GM10248 (cell line): ENCODE results near the gene CNTNAP3B.
"Not testable (repeated sequence)": the region's sequence is repeated elsewhere in the genome, so short reads cannot be mapped to it uniquely, and the experiment has no call there.

Source experiments
- CTCF ChIA-PET: fragments of 300-600 bp; sonication (Branson Sonifier 250); formaldehyde crosslinking; extraction: SDS; loops from one replicate; lab custom pipeline; 2021; ENCODE audit warnings: antibody characterized with exemption; lab: Yijun Ruan, JAX
- POLR2A ChIA-PET: fragments of 350-650 bp; sonication (Branson Sonifier 250); formaldehyde crosslinking; extraction: SDS; loops from one replicate; lab custom pipeline; 2020; ENCODE audit warnings: antibody characterized with exemption; lab: Yijun Ruan, JAX
- DNase-seq: peaks from one replicate; pipeline ENCODE4 v3.0.0; 2012; ENCODE audit errors: extremely low spot score

The CNTNAP3B gene

GRCh38 chr9:41847829-41848228 is 281.4 kb downstream of the CNTNAP3B start:
- DNase-seq, POLR2A ChIA-PET, CTCF ChIA-PET: not testable (repeated sequence)
